ENCODE data around the gene SLC17A2.

SLC17A2 gene

DNA sequence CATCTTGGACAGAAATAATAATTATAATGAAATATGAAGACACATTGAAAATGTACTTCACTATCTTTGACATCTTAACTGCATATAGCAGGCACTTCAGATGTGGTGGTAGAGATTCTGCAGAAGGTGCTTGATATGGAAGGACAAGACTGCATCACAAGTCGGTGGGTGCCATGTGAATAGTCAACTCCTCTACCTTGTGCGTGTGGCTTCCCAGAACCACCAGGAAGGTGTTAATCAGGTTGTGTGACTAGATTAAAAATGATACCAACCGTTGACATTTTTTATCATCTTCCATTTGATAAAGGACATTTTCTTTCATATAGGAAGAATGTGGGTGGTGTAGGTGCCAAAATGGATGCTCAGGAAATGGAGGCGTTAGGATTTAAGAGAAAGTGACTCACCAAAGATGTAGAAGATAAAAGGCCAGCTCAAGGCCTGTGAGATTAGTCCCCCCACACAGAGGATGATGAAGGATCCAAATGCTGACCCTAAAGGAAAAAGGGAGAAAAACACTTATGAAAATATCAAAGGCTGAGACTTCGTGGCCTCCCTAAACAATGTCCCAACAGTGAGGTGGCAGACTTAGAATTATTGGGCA, 12.3 kb downstream of the SLC17A2 start:
- no peak for DNase-seq

DNA sequence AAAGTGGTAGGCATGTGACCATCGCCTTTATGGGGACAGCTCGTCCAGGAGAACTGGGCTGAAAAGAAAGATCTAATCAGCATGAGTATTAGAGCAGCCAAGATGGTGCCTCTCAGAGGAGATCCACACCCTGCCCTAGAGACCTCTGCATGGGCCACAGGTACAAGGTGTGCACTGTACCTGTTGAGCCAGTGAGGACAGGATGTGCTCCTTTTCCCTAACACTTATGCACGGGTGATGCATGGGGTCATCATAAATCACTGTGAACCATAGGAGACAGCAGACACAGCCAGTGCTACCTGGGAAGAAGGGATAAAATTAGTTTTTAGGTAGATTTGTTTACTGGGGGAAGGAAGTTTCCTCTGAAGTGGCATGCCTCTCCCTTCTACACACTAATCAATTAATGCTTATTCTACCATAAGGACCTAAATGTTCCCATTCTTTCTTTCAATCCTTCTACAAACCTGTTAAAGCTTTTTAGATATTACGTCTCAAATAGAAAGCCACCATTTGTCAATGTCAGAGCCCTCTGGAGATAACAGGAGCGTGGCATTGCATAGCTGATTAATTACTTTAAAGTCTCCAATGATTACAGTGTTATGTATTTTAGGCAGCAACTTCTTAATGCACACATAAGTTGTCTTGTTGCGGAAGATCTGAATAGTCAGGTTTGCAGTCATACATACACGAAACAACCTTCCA, 13.6 kb downstream of the SLC17A2 start:
- DNase-seq, result no peak

DNA sequence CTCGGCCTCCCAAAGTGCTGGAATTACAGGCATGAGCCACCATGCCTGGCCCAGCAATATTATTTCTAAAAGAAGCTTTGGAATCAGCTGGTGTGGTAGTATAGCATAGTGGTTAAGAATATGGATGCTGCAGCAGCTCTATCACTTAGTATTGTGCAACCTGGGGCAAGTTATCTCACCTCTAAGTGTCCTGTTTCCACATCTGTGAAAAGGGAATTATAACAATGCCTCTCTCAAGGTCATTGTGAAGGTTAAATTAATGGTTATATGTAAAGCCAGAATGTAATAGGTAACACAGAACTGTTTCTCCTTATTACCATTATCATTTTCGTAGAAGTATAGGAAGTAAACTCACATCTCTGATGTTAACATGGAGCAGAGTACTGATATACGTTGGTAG, 14.2 kb downstream of the SLC17A2 start:
- no peak for DNase-seq

DNA sequence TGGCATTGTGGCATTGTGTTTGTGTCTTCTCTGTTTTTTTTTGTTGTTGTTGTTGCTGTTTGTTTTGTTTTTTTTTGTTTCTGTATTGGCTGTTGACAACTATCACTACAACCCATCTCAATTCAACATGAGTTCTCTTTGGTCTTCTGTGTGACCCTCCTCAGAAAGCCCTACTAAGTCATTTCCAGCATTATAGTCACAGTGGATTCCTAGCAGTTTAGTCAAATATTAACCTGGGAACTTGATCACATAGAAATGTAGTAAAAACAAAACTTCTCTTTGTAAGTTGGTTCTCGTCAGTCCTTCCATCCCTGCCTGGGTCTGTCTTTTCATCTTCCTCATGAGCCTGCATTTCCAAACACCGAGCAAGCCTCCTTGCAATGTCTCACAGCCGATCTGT, 16.8 kb downstream of the SLC17A2 start:
- DNase-seq, result no peak

DNA sequence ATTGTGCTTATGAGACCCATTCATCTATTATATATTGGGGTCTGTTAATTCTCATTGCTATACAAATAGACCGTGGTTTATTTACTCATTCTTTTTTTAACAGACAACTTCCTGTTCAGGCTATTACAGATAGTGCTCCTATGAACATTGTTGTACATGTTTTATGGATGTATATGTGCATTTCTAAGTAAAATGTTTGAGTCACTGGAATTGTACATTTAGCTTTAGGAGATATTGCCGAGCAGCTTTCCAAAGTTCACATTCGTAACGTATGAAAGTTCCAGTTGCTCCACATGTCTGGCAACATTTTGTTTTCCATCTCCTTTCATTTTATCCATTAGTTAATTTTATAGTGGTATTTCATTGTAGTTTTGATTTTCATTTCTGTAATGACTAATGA, 19.1 kb downstream of the SLC17A2 start:
- no peak for DNase-seq

DNA sequence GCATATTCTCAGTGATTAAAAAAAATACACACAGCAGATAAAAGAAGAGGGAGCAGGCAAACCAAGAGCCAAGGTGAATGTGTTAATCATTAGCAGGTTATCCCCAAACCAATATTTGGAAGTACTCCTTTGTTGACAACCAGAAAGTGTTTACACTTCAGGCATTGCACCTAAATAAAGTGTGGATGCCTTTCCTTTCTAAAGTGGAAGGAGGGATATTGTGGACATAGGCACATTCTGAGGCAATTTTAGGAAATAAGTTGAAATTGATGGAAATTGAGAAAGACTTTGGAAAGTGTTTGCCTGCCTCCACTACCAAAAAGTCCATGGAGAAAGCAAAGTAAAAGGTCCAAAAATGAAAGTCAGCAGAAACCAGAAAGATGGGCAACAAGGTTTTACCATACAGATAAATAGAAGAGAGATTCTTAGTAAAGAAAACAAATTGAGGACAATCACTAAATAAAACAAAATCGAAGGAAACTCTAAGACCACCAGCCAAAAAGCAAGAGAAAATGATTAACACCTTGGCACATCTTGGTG, 22.9 kb downstream of the SLC17A2 start:
- no peak for DNase-seq

DNA sequence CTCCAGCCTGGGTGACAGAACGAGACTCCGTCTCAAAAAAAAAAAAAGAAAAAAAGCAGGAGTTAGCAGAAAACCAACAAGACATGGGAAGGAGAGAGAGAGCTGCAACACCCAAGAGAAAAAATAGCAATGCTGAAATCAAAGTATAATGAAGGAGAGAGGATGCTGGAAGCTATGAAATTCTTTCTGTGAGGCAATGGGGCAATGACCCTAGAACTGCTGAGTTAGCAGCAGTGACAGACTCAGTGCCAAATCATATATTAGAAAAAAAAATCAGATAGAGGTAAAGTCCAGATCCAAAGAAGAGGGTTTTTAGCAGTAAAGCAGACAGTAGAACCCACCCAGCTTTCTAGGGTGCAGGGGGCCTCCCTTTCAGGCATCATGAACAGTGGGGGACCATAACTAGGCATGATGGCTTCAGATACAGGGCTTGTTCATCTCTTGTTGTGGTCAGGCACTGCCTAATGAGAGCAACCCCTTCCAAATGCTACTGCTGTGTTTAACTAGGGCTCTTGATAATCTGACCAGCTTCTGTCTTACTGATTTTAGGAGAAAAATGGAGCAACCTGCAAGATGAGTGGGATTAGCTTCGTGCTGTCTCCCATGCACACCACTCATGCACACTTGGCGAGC, 26.9 kb downstream of the SLC17A2 start:
- no peak for DNase-seq

DNA sequence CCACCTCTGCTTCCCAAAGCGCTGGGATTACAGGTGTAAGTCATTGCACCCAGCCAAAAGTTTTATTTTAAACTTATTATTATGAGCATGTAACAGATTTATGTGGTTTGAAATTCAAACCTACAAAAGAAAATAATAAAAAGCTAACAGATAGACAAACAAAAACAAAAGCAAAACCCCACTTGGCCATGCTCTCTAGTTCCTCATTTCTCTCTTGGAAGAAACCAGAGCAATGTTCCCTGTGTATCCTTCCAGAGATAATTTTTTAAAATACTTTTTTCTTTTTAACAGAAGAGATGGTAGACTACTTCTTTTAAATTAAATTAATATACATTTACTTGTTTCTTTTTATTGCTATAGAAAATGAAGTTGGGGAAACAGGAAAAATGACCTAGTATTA, 28.4 kb downstream of the SLC17A2 start:
- no peak for DNase-seq

DNA sequence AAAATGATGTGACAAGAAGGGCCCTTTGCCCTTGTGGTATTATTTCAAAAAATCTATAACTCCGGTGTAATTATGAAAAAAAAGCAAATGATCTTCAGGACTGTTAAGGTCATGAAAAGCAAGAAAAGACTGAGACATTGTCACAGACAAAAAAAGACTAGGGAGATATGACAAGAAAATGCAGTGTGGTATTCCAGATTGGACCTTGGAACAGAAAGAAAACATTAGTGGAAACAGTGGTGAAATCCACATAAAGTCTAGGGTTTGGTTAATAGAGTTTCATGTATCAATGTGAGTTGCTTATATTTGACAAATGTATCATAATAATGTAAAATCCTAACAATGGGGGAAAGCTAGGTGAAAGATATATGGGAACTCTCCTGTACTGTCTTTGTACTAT, 29.6 kb downstream of the SLC17A2 start:
- no peak for DNase-seq

DNA sequence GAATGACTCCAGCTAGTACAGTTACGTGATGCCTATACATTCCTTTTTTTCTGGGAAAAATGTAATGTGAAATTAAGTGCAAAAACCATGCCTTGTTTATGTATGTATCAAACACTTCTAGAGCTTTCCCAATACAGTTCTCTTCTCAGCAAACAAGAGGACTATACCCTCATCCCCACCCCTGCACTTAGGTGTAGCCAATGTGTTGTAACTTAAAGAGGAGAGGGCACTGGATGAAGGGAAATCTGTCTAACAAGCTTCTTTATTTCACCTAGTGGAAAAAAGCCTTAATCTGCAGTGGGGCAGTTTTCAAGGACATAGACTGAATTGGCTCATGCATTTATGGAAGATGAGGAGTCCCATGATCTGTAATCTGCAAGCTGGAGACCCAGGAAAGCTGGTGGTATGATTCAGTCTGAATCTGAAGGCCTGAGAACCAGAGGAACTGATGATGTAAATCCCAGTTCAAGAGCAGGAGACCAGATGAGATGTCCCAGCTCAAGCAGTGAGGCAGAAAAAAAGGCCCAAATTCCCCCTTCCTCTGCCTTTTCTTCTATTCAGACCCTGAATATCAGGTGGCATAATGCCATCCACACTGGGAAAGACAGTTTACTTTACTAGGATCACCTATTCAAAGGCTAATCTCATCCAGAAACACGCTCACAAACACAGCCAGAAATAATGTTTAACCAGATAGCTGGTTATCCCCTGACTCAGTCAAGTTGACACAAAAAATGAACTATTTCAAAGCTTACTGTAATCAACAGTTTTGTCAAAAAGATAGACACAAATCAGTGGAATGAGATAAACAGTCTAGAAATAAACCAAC, 30.7 kb downstream of the SLC17A2 start:
- no peak for DNase-seq

DNA sequence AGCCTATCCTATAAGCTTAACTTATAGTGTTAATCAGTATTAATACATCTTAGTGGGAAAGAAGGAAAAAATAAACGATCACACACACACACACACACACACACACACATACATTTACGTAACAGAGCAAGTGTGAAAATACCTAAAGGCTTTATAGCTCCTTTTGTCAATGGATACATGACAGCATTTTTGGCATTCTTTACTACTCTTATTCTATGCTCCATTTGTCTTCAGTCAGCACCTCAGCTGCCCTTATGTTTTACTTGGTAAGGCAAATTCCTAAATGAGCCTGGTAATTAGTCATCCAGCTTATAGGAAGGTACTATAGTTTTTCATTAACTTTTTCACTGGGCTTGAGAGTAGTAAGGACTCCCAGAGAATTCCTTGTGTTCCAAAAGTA, 31.4 kb downstream of the SLC17A2 start:
- no peak for DNase-seq

DNA sequence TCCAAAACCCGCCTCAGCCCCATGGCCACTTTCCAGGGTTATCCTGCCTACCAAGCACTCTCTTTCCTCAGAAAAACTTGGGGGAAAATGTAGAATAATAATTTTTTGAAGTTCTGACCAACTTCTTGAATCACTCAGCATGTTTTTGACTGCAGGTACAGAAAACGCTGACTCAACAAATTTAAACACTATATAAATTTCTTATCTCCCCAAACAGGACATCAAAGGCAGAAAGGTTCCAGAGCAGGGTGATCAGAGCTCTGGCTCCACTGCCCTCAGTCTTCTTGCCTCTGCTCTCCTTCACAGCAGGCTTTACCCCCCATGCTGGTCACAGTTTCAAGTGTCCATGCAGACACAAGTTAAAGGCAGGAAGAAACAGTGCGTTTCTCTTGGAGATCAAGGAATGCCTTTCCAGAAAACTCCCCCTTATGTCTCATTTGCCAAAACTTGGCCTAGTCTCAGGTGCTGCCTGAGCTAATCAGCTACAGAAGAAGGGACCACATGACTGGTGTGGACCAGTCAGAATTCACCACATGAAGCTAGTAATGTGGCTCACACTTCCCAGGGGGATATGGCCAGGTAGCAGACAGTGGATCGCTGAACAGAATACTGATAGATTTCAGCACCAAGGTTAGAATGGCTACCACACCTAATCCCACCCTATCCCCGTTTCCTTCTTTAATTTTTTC, 32.1 kb downstream of the SLC17A2 start:
- no peak for DNase-seq

DNA sequence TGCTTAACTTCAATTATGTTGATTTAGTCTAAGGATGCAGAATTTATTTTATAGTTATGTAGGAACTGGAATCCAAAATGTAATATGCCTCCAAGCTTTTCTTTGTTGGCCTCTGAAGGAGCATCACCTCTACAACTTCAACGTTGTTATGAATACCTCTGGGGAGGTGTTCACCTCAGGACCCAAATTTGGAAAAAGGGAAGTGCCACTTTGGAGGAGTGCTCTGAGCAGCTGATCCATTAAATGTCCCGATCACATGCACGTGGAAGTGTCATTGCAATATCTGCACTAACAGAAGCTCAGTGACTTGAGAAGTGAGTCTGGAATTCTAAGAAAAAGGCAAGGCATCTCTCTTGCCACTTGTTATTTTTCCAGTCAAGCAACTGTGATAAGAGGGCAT, 34.2 kb downstream of the SLC17A2 start:
- DNase-seq, result no peak

DNA sequence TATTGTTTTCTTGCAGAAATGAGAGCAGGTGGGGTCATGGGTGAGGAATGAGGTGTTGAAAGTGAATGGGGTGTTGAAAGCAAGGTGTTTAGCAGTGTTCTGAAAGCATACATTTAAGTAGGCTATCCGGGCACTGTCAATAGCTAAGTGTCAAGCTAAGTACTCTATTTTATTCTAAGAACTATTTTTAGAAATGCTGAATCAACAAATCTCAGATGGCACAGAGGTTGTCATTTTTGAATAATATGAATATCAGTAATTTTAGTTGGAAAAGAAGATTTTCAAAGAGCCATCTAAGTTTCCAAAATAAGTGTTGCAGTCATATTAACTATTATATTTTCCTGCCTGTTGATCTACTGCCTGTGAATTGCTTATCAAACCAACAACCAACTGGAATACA, 34.7 kb downstream of the SLC17A2 start:
- DNase-seq, result no peak

DNA sequence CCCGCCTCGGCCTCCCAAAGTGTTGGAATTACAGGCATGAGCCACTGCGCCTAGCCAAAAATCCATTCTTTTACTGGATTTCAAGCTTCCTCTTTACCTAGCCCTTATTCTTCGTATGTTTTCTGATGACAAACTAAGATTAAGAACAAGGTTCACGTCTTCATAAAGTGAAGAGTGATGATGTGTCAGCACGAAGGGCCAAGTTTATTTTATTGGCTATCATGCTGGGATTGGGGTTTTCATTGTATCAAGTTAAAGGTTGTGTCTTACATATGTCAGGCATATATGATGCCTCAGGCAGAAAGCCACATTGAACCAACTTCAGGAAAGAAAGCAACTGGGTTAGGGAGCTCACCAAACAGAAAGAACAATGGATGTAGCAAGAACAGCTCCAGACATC, 36.7 kb downstream of the SLC17A2 start:
- DNase-seq, result no peak

DNA sequence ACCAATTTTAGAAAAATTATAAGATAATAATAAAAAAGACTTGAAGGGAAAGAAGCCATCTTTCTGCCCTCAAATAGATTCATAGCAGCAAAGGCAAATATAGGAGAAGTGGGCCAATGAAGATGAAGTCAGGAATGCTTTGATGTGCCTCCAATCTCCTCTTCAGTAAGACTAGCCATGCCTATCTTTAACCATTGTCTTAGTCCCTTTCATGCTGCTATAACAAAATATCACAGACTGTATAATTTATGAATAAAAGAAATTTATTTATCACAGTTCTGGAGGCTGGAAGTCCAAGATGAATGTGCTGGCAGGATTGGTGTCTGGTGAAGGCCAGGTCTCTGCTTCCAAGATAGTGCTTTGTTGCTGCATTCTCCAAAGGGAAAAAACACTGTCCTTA, 37.6 kb downstream of the SLC17A2 start:
- no peak for DNase-seq

DNA sequence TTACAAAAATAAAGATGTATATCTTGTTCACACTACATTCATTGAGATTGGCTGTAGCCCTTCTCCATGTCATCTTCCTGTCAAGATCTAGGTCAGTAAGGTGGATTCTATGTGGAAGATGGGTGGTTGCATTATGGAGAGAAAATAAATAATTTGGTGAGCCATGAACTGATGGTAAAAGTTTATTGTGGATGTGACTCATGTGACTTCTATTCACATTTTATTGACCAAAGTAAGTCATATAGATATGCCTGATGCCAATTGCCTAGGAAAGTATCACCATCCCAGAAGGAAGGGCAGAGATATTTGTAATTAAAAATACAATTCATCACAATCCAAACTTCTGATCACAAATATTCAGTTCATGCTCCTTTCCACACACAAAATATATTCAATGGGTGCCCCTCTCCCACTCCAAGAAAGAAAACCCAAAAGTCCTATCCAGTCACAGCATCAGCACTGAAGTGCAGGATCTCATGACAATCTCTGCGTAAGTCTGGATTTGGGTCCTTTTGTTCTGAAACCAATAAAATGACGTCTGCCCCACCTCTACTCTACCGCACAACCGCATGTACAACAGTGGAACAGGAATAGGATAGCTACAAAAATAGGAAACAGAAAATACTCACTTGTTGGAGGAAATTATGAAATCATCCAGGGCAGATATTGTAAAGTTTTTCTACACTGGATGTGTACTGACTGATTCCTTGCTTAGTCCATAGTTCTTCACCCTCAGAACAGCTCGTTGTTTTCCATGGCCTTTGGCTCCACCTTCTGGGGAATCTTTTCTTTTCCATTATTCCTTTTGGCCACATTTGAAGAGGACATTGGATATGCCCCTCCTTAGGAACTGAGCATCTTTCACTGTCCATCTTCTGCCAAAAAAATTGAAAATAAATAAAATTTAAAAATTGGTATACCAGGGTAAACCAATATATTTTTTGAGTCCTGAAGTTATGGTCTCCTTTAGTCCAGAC, 40.3 kb downstream of the SLC17A2 start:
- no peak for DNase-seq

DNA sequence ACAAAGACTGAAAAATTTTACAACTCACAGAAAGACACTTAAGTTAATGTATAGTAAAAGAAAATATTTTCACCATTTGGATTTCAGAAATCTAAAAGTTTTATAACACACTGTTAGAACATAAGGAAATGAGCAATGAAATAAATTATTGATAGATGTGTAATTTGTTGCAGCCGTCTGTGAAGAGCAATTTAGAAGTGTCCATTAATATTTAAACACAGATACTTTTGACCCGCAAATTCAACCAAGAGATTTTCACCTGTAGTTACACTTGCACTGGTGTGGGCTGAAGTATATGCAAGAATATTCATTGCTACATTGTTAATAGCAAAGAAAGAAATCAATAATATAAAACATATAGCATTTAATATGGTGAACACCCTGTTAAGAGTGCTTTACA, 41.9 kb downstream of the SLC17A2 start:
- no peak for DNase-seq

DNA sequence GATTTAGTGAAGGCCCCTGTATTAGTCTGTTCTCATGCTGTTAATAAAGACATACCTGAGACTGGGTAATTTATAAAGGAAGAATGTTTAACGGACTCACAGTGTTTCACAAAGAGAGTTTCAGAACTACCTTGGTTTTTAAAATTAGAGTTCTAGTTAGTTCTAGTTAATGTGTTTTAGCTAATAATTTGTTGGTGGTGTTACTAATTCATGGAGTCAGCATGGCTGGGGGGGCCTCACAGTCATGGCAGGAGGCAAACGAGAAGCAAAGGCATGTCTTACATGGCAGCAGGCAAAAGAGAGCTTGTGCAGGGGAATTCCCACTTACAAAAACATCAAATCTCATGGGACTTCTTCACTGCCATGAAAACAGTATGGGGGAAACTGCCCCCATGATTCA, 44.4 kb downstream of the SLC17A2 start:
- no peak for DNase-seq

DNA sequence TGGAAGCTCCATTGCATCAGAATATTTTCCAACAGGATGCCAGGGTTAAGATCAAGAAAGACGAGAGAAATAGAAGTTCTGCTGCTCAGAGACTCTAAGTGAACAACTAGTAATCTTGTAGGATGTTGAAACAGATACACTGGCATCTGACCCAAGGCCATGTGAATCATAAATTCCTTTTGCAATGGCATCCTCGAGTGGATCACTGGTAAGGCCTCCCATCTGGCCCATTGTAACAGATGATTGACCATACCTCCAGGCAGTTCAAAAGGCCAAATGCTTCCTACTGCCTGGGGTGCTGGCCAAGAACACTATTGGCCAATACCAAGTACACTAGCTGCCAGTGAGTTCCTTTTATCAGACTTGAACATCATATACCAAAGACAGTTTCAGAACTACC, 46.5 kb downstream of the SLC17A2 start:
- DNase-seq, result no peak

DNA sequence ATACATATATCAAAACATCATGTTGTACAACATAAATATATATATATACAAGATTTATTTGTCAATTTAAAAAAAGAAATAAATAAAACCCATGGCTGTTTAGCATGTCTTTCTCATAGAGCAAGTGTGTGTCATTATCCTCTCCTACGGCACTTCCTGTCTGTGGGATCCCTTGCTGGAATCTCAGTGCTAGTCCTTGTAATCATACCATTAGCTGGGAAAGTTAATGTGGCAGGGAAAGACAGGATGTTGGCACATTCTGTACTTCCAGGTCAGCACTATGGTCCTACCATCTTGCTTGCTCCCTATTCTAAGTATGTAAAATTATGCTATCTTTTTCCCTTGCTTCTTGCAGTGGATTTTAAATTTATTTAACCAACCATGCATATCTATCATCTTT, 47.0 kb downstream of the SLC17A2 start:
- no peak for DNase-seq

Measured in T-helper 9 cell (primary cell).